VCaP (cell line): Measurements from ENCODE around the gene TSHZ2.

Source experiments
- H3K27ac ChIP-seq: fragments of 450-650 bp; 2 replicates; pipeline ENCODE4 v1.5.1; 2017
- CTCF ChIP-seq: fragments of 450-650 bp; conservative IDR thresholded peaks from 2 replicates; pipeline ENCODE4 v1.5.1; 2017; ENCODE audit warnings: mild to moderate bottlenecking, moderate library complexity

The TSHZ2 gene

DNA sequence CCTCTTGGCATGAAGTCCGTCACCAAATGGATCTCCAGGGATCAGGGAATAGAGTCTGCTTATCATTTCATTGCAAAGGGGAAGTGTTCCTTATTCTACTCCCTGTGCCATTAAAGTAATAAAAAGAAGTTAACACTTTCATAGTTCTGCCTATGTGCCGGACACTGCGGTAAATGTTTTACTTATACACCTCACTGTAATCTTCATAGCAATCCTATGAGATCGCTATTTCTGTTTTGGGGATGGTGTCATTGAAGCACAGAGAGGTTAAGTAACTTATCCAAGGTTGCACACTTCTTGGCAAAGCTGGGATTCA, 177.7 kb downstream of the TSHZ2 start:
- peak overlapping the region; percentile 61 for H3K27ac ChIP-seq
- no peak for TF ChIP-seq CTCF

- no peak for TF ChIP-seq CTCF
- H3K27ac ChIP-seq = peak overlapping the region; percentile 61
Observed at GRCh38 chr20:53150532-53150931, 178.4 kb downstream of the TSHZ2 start.

GRCh38 chr20:53152228-53152627, 180.1 kb downstream of the TSHZ2 start:
- TF ChIP-seq CTCF = no peak

DNA sequence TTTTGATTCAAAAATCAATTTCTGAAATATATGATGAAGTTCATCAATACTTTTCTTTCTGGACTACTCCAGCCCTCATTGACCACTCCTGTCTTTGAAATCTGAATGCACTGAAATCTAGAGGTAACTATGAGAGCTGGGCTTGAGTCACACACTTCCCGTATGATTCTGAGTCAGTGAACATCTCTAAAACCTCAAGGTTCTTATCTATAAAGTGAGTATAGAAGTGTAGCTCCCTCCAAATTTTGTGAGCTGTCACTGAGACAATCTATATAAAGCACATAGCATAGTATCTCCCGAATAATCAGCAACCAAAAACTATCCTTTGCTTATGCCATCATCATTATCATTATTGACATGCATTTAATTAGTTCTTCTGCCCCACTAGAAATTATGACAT, 182.4 kb downstream of the TSHZ2 start:
- no peak overlapping the region for H3K27ac ChIP-seq
- no peak for TF ChIP-seq CTCF

More at GRCh38 chr20:53152228-53152627, 180.1 kb downstream of the TSHZ2 start:
- no peak overlapping the region for H3K27ac ChIP-seq

DNA sequence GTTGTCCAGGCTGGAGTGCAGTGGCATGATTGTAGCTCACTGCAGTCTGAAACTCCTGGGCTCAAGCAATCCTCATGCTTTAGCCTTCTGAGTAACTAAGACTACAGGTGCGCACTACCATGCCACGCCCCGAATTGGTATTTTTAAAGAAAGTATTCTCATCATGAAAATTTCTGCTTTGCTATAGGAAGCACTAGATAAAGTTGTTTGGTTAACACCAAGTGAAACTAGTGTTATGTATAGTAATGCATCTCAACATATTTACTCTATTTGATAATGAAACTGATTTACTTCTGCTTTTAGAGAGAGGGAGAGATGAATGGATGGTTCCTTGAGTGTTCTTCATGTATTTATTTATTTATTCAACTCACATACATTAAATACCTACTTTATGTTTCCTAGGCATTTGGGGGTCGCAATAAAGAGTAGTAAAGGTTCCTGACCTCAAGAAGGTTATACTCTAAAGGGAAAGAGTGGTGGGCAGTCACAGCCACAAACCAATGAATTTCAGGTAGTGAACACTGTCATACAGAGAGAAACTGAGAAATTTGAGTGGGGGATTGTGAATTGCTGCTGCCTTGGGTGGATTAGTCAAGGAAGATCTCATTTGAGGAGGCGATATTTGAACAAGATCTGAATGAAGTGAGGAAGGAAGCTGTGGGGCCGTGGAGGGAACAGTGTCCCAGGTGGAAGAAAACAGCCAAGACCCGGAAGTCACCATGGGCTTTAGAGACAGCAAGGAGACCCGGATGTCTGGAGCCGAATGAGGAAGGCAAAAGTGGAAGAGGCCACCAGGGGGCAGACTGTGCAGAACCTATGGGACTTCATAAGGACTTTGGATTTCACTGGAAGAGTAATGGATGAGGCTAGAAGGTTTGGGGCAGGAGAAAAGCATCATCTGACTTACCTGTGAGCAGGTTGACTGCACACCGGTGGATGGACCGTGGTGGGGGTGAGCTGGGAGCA, 185.6 kb downstream of the TSHZ2 start:
- H3K27ac ChIP-seq = no peak overlapping the region
- TF ChIP-seq CTCF = peak; percentile 44; the same call in 1 of the 2 replicates

DNA sequence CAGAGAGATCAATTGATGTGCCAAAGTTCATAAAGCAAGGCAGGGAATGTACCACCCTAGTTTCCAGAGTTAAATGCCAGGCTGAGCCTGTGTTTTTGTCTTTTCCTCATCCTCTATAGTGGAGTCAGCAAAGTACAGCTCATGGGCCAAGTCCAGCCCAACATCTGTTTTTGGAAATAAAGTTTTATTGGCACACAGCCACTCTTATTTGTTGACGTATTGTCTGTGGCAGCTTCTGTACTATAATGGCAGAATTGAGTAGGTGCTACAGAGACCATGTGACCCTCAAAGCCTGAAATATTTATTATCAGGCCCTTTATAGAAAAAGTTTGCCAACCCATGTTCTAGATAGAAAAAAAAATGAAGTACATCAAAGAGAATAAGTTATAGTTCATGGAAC, 187.0 kb downstream of the TSHZ2 start:
- H3K27ac ChIP-seq = no peak overlapping the region
- no peak for TF ChIP-seq CTCF

GRCh38 chr20:53161073-53161472, 188.9 kb downstream of the TSHZ2 start:
- no peak for TF ChIP-seq CTCF
- no peak overlapping the region for H3K27ac ChIP-seq
